RWPE2 (cell line): ENCODE data around the gene TMEM221.
A peak's percentile ranks its signal among the peaks of the same experiment; 100 is the strongest.
"Not testable (repeated sequence)": the region's sequence is repeated elsewhere in the genome, so short reads cannot be mapped to it uniquely, and the experiment has no call there.

Source experiments
- ATAC-seq: fragments of 200-7000 bp; cut with Tn5 transposase; 3 replicates; pipeline ENCODE4 v1.9.1; 2021; ENCODE audit warnings: low read depth
- DNase-seq: peaks from one replicate; pipeline ENCODE4 v3.0.0-alpha.2; 2020; ENCODE audit warnings: low spot score
- H3K27ac ChIP-seq: fragments of 450-650 bp; 2 replicates; pipeline ENCODE4 v1.5.1; 2017; ENCODE audit warnings: mild to moderate bottlenecking; ENCODE audit not compliant: poor library complexity, severe bottlenecking
- H3K27me3 ChIP-seq: fragments of 250-450 bp; sonication (Bioruptor Pico); 2 replicates; pipeline ENCODE4 v1.5.1; 2021; ENCODE audit warnings: mild to moderate bottlenecking, moderate library complexity; ENCODE audit not compliant: insufficient read depth, poor library complexity, severe bottlenecking
- H3K36me3 ChIP-seq: fragments of 250-450 bp; sonication (Bioruptor Pico); 2 replicates; pipeline ENCODE4 v1.5.1; 2020; ENCODE audit warnings: low read depth, mild to moderate bottlenecking, moderate library complexity
- H3K4me1 ChIP-seq: fragments of 250-450 bp; sonication (Bioruptor Pico); 2 replicates; pipeline ENCODE4 v1.5.1; 2021; ENCODE audit warnings: mild to moderate bottlenecking, moderate library complexity; ENCODE audit not compliant: insufficient read depth, poor library complexity, severe bottlenecking
- H3K4me3 ChIP-seq: fragments of 250-450 bp; sonication (Bioruptor Pico); 2 replicates; pipeline ENCODE4 v1.5.1; 2021; ENCODE audit warnings: mild to moderate bottlenecking, moderate library complexity; ENCODE audit not compliant: severe bottlenecking
- H3K9me3 ChIP-seq: fragments of 250-450 bp; sonication (Bioruptor Pico); 2 replicates; pipeline ENCODE4 v1.5.1; 2021; ENCODE audit warnings: mild to moderate bottlenecking, moderate library complexity; ENCODE audit not compliant: severe bottlenecking
- TF ChIP-seq, protein P1 (sequence below): fragments of 450-650 bp; IDR thresholded peaks from one replicate; pipeline ENCODE4 v1.5.1; 2017; ENCODE audit warnings: mild to moderate bottlenecking, moderate library complexity; ENCODE audit not compliant: poor library complexity, severe bottlenecking

Gene TMEM221

GRCh38 chr19:17482877-17483604 is 34.6 kb upstream of the TMEM221 start:
- Histone ChIP-seq H3K36me3 (no peaks in the 10 kb centered on the region), H3K4me1 (no peaks in the 10 kb centered on the region), H3K27ac (no peak overlapping the region), H3K4me3 (no peak overlapping the region), H3K9me3 (no peaks in the 10 kb centered on the region), H3K27me3 (no peaks in the 10 kb centered on the region)
- no peak for ATAC-seq
- DNase-seq: no peak
- TF ChIP-seq, protein P1, sequence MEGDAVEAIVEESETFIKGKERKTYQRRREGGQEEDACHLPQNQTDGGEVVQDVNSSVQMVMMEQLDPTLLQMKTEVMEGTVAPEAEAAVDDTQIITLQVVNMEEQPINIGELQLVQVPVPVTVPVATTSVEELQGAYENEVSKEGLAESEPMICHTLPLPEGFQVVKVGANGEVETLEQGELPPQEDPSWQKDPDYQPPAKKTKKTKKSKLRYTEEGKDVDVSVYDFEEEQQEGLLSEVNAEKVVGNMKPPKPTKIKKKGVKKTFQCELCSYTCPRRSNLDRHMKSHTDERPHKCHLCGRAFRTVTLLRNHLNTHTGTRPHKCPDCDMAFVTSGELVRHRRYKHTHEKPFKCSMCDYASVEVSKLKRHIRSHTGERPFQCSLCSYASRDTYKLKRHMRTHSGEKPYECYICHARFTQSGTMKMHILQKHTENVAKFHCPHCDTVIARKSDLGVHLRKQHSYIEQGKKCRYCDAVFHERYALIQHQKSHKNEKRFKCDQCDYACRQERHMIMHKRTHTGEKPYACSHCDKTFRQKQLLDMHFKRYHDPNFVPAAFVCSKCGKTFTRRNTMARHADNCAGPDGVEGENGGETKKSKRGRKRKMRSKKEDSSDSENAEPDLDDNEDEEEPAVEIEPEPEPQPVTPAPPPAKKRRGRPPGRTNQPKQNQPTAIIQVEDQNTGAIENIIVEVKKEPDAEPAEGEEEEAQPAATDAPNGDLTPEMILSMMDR: no peak

DNA sequence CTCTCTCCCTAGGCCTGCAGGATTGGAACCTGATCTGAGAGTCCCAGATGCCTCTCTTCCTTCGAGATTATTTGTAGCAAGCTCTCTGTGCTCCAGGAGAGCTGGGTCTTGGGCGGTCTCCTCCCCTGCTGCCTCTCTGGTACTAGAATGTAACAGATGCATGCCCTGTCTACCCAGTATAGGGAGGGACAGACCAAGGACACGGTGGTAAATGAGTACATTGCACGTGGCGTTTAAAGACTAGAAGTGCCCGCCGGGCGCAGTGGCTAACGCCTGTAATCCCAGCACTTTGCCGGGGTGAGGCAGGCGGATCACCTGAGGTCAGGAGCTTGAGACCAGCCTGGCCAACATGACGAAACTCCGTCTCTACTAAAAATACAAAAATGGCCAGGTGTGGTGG is 33.5 kb upstream of the TMEM221 start:
- Histone ChIP-seq H3K27me3 (no peaks in the 10 kb centered on the region), H3K4me3 (no peak overlapping the region), H3K27ac (no peak overlapping the region), H3K36me3 (no peaks in the 10 kb centered on the region), H3K9me3 (no peaks in the 10 kb centered on the region), H3K4me1 (no peaks in the 10 kb centered on the region)
- TF ChIP-seq, protein P1: no peak
- ATAC-seq (no peak), DNase-seq (no peak)

GRCh38 chr19:17479325-17479791 is 30.9 kb upstream of the TMEM221 start:
- Histone ChIP-seq H3K4me1 (peaks cover 7% of the 10 kb centered on the region), H3K9me3 (no peaks in the 10 kb centered on the region), H3K27me3 (no peaks in the 10 kb centered on the region), H3K27ac (no peak overlapping the region), H3K4me3 (no peak overlapping the region), H3K36me3 (no peaks in the 10 kb centered on the region)
- no peak for DNase-seq
- no peak for ATAC-seq
- TF ChIP-seq, protein P1: no peak

DNA sequence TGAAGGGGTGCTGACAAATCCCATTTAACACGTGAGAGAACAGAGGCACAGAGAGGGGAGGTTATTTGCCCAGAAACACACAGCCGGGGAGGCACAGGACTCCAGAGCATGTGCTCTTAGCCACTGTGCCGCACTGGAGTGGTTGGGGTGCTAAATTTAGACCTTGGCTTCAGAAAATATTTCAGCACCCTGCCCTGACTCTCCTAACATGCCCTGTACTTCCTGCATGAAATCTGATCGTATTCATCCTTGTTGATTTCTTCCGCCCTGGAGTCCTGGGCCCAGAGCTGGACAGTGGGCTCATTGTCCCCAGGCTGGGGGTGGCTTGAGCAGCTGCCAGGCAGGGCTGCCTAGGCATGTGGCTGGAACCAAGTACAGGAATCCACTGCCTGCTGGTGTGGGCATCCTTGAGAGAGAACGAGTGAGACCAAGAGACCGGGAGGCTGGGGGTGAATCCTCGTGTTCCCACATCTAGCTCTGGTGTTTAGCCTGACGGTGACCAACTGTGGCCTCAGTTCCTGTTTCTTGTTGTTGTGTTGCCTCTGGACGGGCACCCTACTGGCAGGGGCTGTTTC is 27.2 kb upstream of the TMEM221 start:
- TF ChIP-seq, protein P1: no peak
- DNase-seq: no peak
- H3K36me3 ChIP-seq: no peaks in the 10 kb centered on the region
- H3K27me3 ChIP-seq: no peaks in the 10 kb centered on the region
- no peak overlapping the region for H3K4me3 ChIP-seq
- peak; percentile 65 for ATAC-seq
- peaks cover 7% of the 10 kb centered on the region for H3K4me1 ChIP-seq
- peak overlapping the region; percentile 46 for H3K27ac ChIP-seq
- H3K9me3 ChIP-seq: no peaks in the 10 kb centered on the region

DNA sequence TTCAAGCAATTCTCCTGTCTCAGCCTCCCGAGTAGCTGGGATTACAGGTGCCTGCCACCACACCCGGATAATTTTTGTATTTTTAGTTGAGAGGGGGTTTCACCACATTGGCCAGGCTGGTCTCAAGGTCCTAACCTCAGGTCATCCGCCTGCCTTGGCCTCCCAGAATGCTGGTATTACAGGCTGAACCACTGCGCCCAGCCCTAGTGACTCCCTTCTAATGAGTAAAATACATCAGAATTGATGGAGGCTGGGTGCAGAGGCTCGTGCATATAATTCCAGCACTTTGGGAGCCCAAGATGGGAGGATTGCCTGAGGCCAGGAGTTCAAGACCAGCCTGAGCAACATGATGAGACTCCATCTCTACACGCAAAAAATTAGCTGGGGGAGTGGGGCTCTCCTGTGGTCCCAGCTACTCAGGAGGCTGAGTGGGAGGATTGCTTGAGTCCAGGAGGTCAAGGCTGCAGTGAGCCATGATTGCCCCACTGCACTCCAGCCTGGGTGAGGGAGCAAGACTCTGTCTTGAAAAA is 26.6 kb upstream of the TMEM221 start:
- not testable (repeated sequence) for H3K27me3 ChIP-seq, DNase-seq, ATAC-seq, H3K36me3 ChIP-seq, H3K4me3 ChIP-seq, H3K4me1 ChIP-seq, H3K9me3 ChIP-seq
- peak overlapping the region; percentile 46 for H3K27ac ChIP-seq
